Panc1 (cell line): ENCODE measurements around the gene DCC. TPM values are rescaled to one million over a fixed set of nuclear protein-coding genes. Genes with fewer than 3 reads are reported as not detected.

Experiments
- ATAC-seq: fragments of 200-7000 bp; cut with Tn5 transposase; 2 replicates; pipeline ENCODE4 v1.9.1; 2020; ENCODE audit warnings: mild to moderate bottlenecking, moderate library complexity
- BruUV-seq: library from RNA; stranded (reverse); fragments of 400-500 nt; replicated peaks from 2 replicates; lab custom pipeline; 2021; lab: Mats Ljungman, UMichigan
- CTCF ChIA-PET: fragments of 300-600 bp; sonication (Branson Sonifier 250); formaldehyde crosslinking; loops from one replicate; lab custom pipeline; 2022; ENCODE audit warnings: antibody characterized with exemption; lab: Charles Lee
- POLR2A ChIA-PET: fragments of 300-600 bp; sonication (Branson Sonifier 250); formaldehyde crosslinking; loops from one replicate; lab custom pipeline; 2022; ENCODE audit warnings: antibody characterized with exemption; lab: Charles Lee
- DNase-seq: peaks from one replicate; pipeline ENCODE4 v3.0.0-alpha.2; 2010; ENCODE audit warnings: low read depth, low spot score
- H3K27ac ChIP-seq: 2 replicates; pipeline ENCODE4 v1.5.1; 2011; ENCODE audit warnings: mild to moderate bottlenecking, low read length, inconsistent platforms
- H3K27me3 ChIP-seq: fragments of 200-500 bp; sonication (Bioruptor generic); 2 replicates; pipeline ENCODE4 v1.6.0; 2014; ENCODE audit warnings: low read length, inconsistent platforms; ENCODE audit not compliant: control insufficient read depth, insufficient read depth
- H3K36me3 ChIP-seq: fragments of 200-500 bp; sonication (Bioruptor generic); 2 replicates; pipeline ENCODE4 v1.5.1; 2014; ENCODE audit warnings: inconsistent platforms, mild to moderate bottlenecking, low read length, moderate library complexity; ENCODE audit not compliant: control insufficient read depth, insufficient read depth
- H3K4me1 ChIP-seq: 2 replicates; pipeline ENCODE4 v1.5.1; 2011; ENCODE audit warnings: inconsistent platforms, mild to moderate bottlenecking, low read length, moderate library complexity; ENCODE audit not compliant: control insufficient read depth, insufficient read depth
- H3K4me3 ChIP-seq, 2 experiments: 2 replicates each; pipeline ENCODE4 v1.5.1; 2011 to 2012; ENCODE audit warnings: low read depth in 2 of 2, low read length in 2 of 2, mild to moderate bottlenecking in 2 of 2, inconsistent platforms in 1 of 2, moderate library complexity in 1 of 2
- H3K9me3 ChIP-seq: fragments of 200-500 bp; sonication (Bioruptor generic); 2 replicates; pipeline ENCODE4 v1.5.1; 2014; ENCODE audit warnings: low read depth, mild to moderate bottlenecking, inconsistent platforms, low read length, moderate library complexity; ENCODE audit not compliant: control insufficient read depth, insufficient read depth
- POLR2AphosphoS5 ChIP-seq: IDR thresholded peaks from 2 replicates; pipeline ENCODE4 v1.6.1; 2012; ENCODE audit warnings: mild to moderate bottlenecking, low read depth, low read length, moderate library complexity
- SIN3A ChIP-seq: IDR thresholded peaks from 2 replicates; pipeline ENCODE4 v1.6.1; 2012; ENCODE audit warnings: low read depth, mild to moderate bottlenecking, low read length, moderate library complexity, borderline replicate concordance; ENCODE audit not compliant: insufficient read depth
- TCF7L2 ChIP-seq: IDR thresholded peaks from 2 replicates; pipeline ENCODE4 v1.6.1; 2011; ENCODE audit warnings: mild to moderate bottlenecking, low read depth, low read length, inconsistent platforms
- in situ Hi-C: cut with HindIII; loops from 2 replicates; pipeline ENCODE4 v1.10.0; 2016; ENCODE audit warnings: low sequenced_read_pairs, low pct_unique_long_range_greater_than_20kb
- intact Hi-C: fragments of 100-400 bp; cut with micrococcal nuclease; formaldehyde crosslinking; loops from one replicate; pipeline ENCODE4 v1.10.0; 2022; ENCODE audit not compliant: unreplicated experiment
- total RNA-seq: library from RNA; stranded (reverse); gene quantifications from one replicate; pipeline ENCODE4 v1.2.1, GENCODE V29; 2021; ENCODE audit not compliant: unreplicated experiment
- TF ChIP-seq, protein P1 (sequence below), 2 experiments: IDR thresholded peaks; 2 replicates each; pipeline ENCODE4 v1.6.1; 2011 to 2012; ENCODE audit warnings: low read depth in 2 of 2, control low read depth in 1 of 2, low read length in 1 of 2, mild to moderate bottlenecking in 1 of 2, moderate library complexity in 1 of 2; ENCODE audit not compliant: insufficient read depth in 1 of 2
- TF ChIP-seq, protein P2 (sequence below): fragments of 450-650 bp; IDR thresholded peaks from 2 replicates; pipeline ENCODE4 v1.5.1; 2017; ENCODE audit warnings: mild to moderate bottlenecking

The DCC gene
- total RNA-seq, 1 experiment from 2014 or later = not detected

DNA sequence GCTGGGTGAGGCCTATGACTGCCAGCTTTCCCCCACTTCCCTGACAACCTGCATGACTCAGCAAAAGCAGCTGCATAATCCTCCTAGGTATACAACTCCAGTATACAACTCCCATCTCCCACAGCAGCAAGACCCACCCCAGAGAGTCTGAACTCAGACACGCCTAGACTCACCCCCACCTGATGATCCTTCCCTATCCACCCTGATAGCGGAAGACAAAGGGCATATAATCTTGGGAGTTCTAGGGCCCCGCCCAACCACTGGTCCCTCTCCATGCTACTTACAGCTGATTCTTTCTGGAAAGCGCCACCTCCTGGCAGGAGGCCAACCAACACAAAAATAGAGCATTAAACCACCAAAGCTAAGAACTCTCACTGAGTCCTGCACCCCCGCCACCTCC is 296.5 kb downstream of the DCC start:
- no peaks in the 10 kb centered on the region for H3K9me3 ChIP-seq
- H3K27me3 ChIP-seq = no peaks in the 10 kb centered on the region
- no peaks in the 10 kb centered on the region for H3K4me1 ChIP-seq
- ChIA-PET POLR2A (no interaction called here), CTCF (no interaction called here)
- BruUV-seq = no TSS peak
- no peaks in the 10 kb centered on the region for H3K36me3 ChIP-seq
- TF ChIP-seq, protein P1, sequence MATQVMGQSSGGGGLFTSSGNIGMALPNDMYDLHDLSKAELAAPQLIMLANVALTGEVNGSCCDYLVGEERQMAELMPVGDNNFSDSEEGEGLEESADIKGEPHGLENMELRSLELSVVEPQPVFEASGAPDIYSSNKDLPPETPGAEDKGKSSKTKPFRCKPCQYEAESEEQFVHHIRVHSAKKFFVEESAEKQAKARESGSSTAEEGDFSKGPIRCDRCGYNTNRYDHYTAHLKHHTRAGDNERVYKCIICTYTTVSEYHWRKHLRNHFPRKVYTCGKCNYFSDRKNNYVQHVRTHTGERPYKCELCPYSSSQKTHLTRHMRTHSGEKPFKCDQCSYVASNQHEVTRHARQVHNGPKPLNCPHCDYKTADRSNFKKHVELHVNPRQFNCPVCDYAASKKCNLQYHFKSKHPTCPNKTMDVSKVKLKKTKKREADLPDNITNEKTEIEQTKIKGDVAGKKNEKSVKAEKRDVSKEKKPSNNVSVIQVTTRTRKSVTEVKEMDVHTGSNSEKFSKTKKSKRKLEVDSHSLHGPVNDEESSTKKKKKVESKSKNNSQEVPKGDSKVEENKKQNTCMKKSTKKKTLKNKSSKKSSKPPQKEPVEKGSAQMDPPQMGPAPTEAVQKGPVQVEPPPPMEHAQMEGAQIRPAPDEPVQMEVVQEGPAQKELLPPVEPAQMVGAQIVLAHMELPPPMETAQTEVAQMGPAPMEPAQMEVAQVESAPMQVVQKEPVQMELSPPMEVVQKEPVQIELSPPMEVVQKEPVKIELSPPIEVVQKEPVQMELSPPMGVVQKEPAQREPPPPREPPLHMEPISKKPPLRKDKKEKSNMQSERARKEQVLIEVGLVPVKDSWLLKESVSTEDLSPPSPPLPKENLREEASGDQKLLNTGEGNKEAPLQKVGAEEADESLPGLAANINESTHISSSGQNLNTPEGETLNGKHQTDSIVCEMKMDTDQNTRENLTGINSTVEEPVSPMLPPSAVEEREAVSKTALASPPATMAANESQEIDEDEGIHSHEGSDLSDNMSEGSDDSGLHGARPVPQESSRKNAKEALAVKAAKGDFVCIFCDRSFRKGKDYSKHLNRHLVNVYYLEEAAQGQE (IDR thresholded peaks at IDR 0.05; ENCODE audit: insufficient read depth in 1 of 2, low read depth in 2 of 2, low read length in 1 of 2) = no peak
- TF ChIP-seq SIN3A = no peak
- TF ChIP-seq, protein P2, sequence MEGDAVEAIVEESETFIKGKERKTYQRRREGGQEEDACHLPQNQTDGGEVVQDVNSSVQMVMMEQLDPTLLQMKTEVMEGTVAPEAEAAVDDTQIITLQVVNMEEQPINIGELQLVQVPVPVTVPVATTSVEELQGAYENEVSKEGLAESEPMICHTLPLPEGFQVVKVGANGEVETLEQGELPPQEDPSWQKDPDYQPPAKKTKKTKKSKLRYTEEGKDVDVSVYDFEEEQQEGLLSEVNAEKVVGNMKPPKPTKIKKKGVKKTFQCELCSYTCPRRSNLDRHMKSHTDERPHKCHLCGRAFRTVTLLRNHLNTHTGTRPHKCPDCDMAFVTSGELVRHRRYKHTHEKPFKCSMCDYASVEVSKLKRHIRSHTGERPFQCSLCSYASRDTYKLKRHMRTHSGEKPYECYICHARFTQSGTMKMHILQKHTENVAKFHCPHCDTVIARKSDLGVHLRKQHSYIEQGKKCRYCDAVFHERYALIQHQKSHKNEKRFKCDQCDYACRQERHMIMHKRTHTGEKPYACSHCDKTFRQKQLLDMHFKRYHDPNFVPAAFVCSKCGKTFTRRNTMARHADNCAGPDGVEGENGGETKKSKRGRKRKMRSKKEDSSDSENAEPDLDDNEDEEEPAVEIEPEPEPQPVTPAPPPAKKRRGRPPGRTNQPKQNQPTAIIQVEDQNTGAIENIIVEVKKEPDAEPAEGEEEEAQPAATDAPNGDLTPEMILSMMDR = no peak
- TF ChIP-seq TCF7L2 = no peak
- no peak for TF ChIP-seq POLR2AphosphoS5
- H3K27ac ChIP-seq = no peak overlapping the region
- no peak overlapping the region for H3K4me3 ChIP-seq
- in situ Hi-C loops (no loop called here), intact Hi-C loops (no loop called here)
- DNase-seq = no peak
- no peak for ATAC-seq

DNA sequence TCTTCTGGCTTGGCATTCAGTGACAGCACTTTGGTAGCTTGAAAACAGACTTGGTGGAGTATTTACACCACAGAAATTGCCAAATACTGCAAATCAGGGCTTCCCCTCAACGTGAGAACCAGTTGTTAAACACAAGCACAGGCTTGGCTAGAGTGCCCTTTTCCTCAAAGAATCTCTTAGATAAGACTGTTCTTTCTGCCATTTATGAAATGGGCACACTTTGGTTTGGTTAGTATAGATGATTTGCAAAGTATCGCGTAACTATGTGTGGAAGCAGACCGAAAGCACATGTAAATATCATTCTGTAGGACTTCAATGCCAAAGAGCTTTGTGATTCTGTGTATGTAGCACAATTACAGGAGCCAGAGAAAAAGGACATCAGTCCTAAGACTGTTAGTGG is 308.2 kb downstream of the DCC start:
- ChIA-PET POLR2A (no interaction called here), CTCF (no interaction called here)
- H3K9me3 ChIP-seq = no peaks in the 10 kb centered on the region
- no peak overlapping the region for H3K4me3 ChIP-seq
- no peaks in the 10 kb centered on the region for H3K36me3 ChIP-seq
- no peak for DNase-seq
- no TSS peak for BruUV-seq
- no peak for ATAC-seq
- TF ChIP-seq, protein P2 = no peak
- TF ChIP-seq, protein P1 (IDR thresholded peaks at IDR 0.05; ENCODE audit: insufficient read depth in 1 of 2, low read depth in 2 of 2, low read length in 1 of 2) = no peak
- no peak for TF ChIP-seq POLR2AphosphoS5
- TF ChIP-seq SIN3A = no peak
- no peak for TF ChIP-seq TCF7L2
- intact Hi-C loops = no loop called here
- H3K27me3 ChIP-seq = no peaks in the 10 kb centered on the region
- in situ Hi-C loops = no loop called here
- no peaks in the 10 kb centered on the region for H3K4me1 ChIP-seq
- H3K27ac ChIP-seq = no peak overlapping the region
